HG02678 (cell line): ENCODE results near the gene CENPV.
A peak's percentile ranks its signal among the peaks of the same experiment; 100 is the strongest.
"Not testable (repeated sequence)": the region's sequence is repeated elsewhere in the genome, so short reads cannot be mapped to it uniquely, and the experiment has no call there.

ENCODE experiments used
- ATAC-seq: cut with Tn5 transposase; IDR thresholded peaks from one replicate; pipeline ENCODE4 v1.9.1; 2021; ENCODE audit warnings: mild to moderate bottlenecking, moderate library complexity; ENCODE audit not compliant: unreplicated experiment

The CENPV gene

GRCh38 chr17:16353317-16354174, at the start of gene CENPV:
Gene CENPV, minus strand, starts transcription at chr17:16353469. Its CDS starts 33 bp downstream, at chr17:16353436.
- peak; percentile 70 for ATAC-seq

DNA sequence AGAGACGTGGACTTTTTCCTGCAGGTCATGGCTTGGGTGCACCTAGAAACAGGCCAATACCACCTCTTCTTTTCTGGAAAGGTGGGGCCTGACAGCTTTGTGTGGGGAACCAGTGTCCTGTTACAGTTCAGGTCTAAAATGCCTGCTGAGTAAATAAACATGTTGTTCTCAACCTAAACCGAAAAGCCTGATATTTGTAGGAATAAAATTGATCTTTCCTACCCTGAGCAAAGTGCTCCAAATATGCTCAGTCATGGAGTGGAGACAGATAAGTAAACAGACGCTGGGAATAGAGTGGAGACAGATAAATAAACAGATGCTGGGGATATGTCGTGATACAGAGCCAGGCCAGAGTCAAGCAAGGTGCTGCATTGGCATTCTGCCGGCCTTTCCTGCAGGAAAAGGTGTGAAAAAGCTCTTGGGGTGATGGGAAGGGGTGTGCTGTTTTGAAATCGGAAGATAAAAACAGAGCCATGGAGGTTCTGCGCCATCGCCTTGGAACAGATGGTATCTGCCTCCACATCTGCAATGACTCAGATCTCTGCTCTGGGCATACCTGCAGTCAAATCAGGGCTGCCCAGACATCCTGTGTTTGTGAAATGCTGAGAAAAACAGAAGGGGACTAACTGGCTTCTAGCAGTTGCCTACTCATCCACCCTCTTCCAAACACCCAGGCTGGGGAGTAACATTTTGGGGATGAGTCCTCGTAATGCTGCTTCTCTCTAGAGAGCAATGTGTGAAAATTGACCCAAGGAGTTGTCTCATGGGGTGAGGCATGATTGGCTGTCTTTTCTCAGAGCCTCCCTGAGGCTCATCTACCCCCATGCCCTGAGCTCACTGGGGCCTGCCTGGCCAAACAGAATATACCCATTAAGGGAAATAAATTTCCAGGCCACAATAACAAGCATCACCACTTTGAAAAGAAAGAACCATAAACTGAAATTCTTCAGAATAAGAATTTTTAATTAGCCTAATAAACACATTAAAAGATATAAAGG, 45.3 kb upstream of the CENPV start:
- peak; percentile 82 for ATAC-seq

GRCh38 chr17:16396693-16397092, 43.4 kb upstream of the CENPV start:
- ATAC-seq = not testable (repeated sequence)

DNA sequence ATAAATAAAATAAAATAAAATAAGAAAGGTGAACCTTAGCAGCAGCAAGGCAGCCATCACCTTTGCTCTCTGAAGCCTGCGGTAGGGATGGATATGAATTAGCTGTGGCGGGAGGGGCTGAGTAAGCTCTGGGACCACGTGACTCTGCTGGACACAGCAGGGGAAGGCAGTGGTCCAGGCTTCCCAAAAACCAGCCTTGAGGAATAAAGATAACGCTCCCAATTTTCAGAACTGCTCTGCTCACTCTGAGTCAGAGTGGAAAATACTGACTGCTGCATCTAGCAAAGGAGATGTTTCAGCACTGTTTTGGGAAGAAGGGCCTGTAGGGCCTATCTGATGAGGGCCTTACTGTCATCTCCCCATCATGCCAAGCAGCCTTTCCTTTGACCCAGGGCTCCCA, 42.6 kb upstream of the CENPV start:
- ATAC-seq = not testable (repeated sequence)

- ATAC-seq = not testable (repeated sequence)
Observed at GRCh38 chr17:16392491-16392890, 39.2 kb upstream of the CENPV start.

DNA sequence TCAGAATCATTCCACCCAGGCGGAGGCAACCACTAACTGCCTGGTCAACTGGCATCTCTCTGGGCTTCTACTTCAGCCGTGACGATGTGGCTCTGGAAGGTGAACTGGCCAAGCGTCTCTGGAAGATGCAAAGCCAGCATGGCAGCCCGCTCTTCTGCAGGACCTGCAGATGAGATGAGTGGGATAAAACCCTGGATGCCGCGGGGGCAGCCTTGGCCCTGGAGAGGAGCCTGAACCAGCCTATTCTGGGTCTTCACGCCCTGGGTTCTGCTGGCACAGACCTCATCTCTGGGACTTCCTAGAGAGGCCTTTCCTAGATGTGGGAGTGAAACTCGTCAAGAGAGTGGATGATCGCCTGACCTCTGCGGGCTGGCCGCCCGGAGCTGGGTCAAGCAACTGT, 38.2 kb upstream of the CENPV start:
- no peak for ATAC-seq

GRCh38 chr17:16386126-16386507, 32.8 kb upstream of the CENPV start:
- not testable (repeated sequence) for ATAC-seq

DNA sequence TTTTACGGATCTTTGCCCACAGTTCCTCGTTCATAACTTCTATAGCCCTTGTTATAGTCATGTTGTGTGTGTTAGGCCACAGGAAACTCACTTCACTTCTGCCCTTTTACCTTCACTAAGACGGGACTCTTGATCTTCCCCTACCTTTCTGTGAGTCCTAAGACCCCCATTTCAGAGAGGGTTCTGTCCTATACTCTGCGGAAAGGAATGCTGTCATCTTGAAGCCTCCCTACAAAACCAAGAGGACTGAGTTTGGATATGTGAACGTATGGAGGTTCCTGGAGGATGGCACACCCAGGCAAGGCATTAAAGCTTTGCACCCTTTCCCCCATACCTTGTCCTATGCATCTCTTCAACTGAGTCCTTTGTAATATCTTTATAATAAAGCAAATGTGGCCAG, 31.3 kb upstream of the CENPV start:
- ATAC-seq = no peak

GRCh38 chr17:16383772-16384287, 30.6 kb upstream of the CENPV start:
- no peak for ATAC-seq

GRCh38 chr17:16383216-16383615, 29.9 kb upstream of the CENPV start:
- no peak for ATAC-seq

DNA sequence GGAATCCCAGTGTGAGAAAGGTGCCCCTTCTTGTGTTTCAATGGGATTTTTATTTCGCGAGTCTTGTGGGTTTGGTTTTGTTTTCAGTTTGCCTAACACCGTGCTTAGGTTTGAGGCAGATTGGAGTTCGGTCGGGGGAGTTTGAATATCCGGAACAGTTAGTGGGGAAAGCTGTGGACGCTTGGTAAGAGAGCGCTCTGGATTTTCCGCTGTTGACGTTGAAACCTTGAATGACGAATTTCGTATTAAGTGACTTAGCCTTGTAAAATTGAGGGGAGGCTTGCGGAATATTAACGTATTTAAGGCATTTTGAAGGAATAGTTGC, 28.2 kb upstream of the CENPV start:
- ATAC-seq = peak; percentile 3

GRCh38 chr17:16380640-16381495, 27.6 kb upstream of the CENPV start, which contains the start of gene UBB:
Gene UBB, plus strand, starts transcription at chr17:16381091. Its CDS starts 817 bp downstream, at chr17:16381908.
- ATAC-seq = peak; percentile 91

DNA sequence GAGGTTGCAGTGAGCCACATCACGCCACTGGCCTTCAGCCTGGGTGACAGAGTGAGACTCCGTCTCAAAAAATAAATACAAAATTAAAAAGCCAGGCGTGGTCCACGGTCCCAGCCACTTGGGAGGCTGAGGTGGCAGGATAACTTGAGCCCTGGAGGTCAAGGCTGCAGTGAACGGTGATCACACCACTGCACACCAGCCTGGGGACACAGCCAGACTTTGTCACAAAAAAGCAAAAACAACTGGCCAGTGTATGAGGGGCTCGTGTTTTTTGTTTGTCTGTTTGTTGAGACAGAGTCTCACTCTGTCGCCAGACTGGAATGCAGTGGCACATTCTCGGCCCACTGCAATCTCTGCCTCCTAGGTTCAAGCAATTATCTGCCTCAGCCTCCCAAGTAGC, 26.4 kb upstream of the CENPV start:
- no peak for ATAC-seq

DNA sequence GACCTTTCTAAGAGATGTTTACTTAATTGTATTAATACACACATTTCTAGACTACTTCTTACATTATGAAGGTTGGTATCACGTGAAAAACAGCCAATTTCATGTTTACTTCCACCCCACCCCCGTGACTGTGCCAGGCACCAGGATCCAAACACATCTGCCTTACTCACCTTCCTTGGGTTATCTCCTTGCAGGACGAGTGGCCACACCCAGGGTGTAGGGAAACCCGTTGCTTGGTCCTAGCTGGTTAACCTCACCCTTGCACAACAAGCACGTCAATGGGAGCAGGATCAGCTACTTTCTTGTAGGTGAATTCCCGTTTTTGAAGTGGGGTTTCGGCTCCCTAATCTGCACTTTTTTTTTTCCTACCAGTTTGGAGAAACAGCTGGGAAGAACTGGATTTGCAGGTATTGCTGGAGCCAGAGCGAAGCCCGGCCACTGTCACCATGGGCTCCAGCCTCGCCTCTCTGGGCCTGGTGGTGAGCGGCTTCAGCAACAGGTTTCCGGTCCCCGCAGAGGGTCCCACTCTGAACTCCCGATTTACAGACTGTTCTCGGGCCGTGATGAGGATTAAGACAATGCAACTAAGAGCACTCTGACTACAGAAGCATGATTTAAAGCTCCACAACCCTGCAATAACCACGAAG, 25.5 kb upstream of the CENPV start:
- no peak for ATAC-seq

GRCh38 chr17:16377941-16378341, 24.7 kb upstream of the CENPV start:
- no peak for ATAC-seq

- no peak for ATAC-seq
Observed at GRCh38 chr17:16374146-16374938, 21.1 kb upstream of the CENPV start.

- no peak for ATAC-seq
Observed at GRCh38 chr17:16371742-16372141, 18.5 kb upstream of the CENPV start.

GRCh38 chr17:16364625-16365024, 11.4 kb upstream of the CENPV start:
- no peak for ATAC-seq
